Mesenchymal stem cell (in vitro differentiated cells and primary cell): ENCODE results near the gene PCMTD2.

Experiments
- DNase-seq: peaks from one replicate; pipeline ENCODE4 v3.0.0-alpha.2; 2013
- H2AFZ ChIP-seq: one replicate; pipeline ENCODE4 v1.6.1; 2013; ENCODE audit warnings: low read depth, mild to moderate bottlenecking, control low read depth, inconsistent platforms, low read length, moderate library complexity
- H2AK5ac ChIP-seq: 2 replicates; pipeline ENCODE4 v1.6.1; 2013; ENCODE audit warnings: low read length, moderate library complexity, mild to moderate bottlenecking, inconsistent platforms; ENCODE audit not compliant: severe bottlenecking
- H2BK120ac ChIP-seq: one replicate; pipeline ENCODE4 v1.6.1; 2013; ENCODE audit warnings: low read depth, mild to moderate bottlenecking, inconsistent platforms, low read length, moderate library complexity
- H2BK12ac ChIP-seq, 2 experiments: one replicate each; pipeline ENCODE4 v1.6.1; 2013; ENCODE audit warnings: inconsistent platforms in 2 of 2, low read length in 2 of 2, mild to moderate bottlenecking in 2 of 2, moderate library complexity in 2 of 2, control low read depth in 1 of 2
- H2BK15ac ChIP-seq: one replicate; pipeline ENCODE4 v1.6.1; 2013; ENCODE audit warnings: mild to moderate bottlenecking, low read depth, inconsistent platforms; ENCODE audit not compliant: poor library complexity, severe bottlenecking
- H2BK5ac ChIP-seq: 2 replicates; pipeline ENCODE4 v1.6.1; 2013; ENCODE audit warnings: low read depth, mild to moderate bottlenecking, low read length, control low read depth, inconsistent platforms; ENCODE audit not compliant: poor library complexity, severe bottlenecking
- H3K14ac ChIP-seq, 2 experiments: one replicate each; pipeline ENCODE4 v1.6.1; 2013; ENCODE audit warnings: inconsistent platforms in 2 of 2, low read length in 2 of 2, control low read depth in 1 of 2, mild to moderate bottlenecking in 1 of 2, moderate library complexity in 1 of 2
- H3K18ac ChIP-seq, 2 experiments: one replicate each; pipeline ENCODE4 v1.6.1; 2013; ENCODE audit warnings: inconsistent platforms in 2 of 2, low read length in 2 of 2, control low read depth in 1 of 2, low read depth in 1 of 2, mild to moderate bottlenecking in 1 of 2
- H3K23ac ChIP-seq, 2 experiments: one replicate each; pipeline ENCODE4 v1.6.1; 2013; ENCODE audit warnings: inconsistent platforms in 2 of 2, low read length in 2 of 2, mild to moderate bottlenecking in 2 of 2, moderate library complexity in 2 of 2, control low read depth in 1 of 2
- H3K27ac ChIP-seq: 2 replicates; pipeline ENCODE4 v1.5.1; 2013; ENCODE audit warnings: mild to moderate bottlenecking, moderate library complexity, low read length, control low read depth, inconsistent platforms; ENCODE audit not compliant: poor library complexity, severe bottlenecking
- H3K27me3 ChIP-seq, 2 experiments: 2 replicates each; pipeline versions ENCODE4 v1.6.1 to v1.7.0; 2013; ENCODE audit warnings: low read length in 2 of 2, mild to moderate bottlenecking in 2 of 2, moderate library complexity in 2 of 2, control low read depth in 1 of 2, inconsistent platforms in 1 of 2; ENCODE audit not compliant: control insufficient read depth in 1 of 2, insufficient read depth in 1 of 2
- H3K36me3 ChIP-seq, 2 experiments: 2 replicates each; pipeline versions ENCODE4 v1.6.1 to v1.7.0; 2013; ENCODE audit warnings: low read length in 2 of 2, control low read depth in 1 of 2, inconsistent platforms in 1 of 2, low read depth in 1 of 2, mild to moderate bottlenecking in 1 of 2; ENCODE audit not compliant: insufficient read depth in 2 of 2, control insufficient read depth in 1 of 2
- H3K4ac ChIP-seq, 2 experiments: one replicate each; pipeline ENCODE4 v1.6.1; 2013; ENCODE audit warnings: inconsistent platforms in 2 of 2, low read length in 2 of 2, mild to moderate bottlenecking in 2 of 2, moderate library complexity in 2 of 2, control low read depth in 1 of 2, low read depth in 1 of 2
- H3K4me1 ChIP-seq: 2 replicates; pipeline ENCODE4 v1.6.1; 2013; ENCODE audit warnings: low read depth, low read length, control low read depth; ENCODE audit not compliant: control insufficient read depth, insufficient read depth
- H3K4me2 ChIP-seq: 2 replicates; pipeline ENCODE4 v1.6.1; 2013; ENCODE audit warnings: low read length, mild to moderate bottlenecking, inconsistent platforms; ENCODE audit not compliant: poor library complexity, severe bottlenecking
- H3K4me3 ChIP-seq, 2 experiments: 2 replicates each; pipeline versions ENCODE4 v1.5.1 to v1.7.0; 2013; ENCODE audit warnings: low read length in 2 of 2, mild to moderate bottlenecking in 2 of 2, control low read depth in 1 of 2, low read depth in 1 of 2; ENCODE audit not compliant: insufficient read depth in 1 of 2
- H3K79me1 ChIP-seq: replicated peaks from 2 replicates; pipeline ENCODE4 v1.6.1; 2013; ENCODE audit warnings: mild to moderate bottlenecking, control low read depth, low read length, inconsistent platforms; ENCODE audit not compliant: poor library complexity, severe bottlenecking
- H3K9ac ChIP-seq: 2 replicates; pipeline ENCODE4 v1.7.0; 2013; ENCODE audit warnings: mild to moderate bottlenecking, low read length, moderate library complexity
- H3K9me3 ChIP-seq: 2 replicates; pipeline ENCODE4 v1.7.0; 2013; ENCODE audit warnings: mild to moderate bottlenecking, low read length; ENCODE audit not compliant: control insufficient read depth
- H4K8ac ChIP-seq: one replicate; pipeline ENCODE4 v1.6.1; 2013; ENCODE audit warnings: inconsistent platforms, mild to moderate bottlenecking, low read length, moderate library complexity
- H4K91ac ChIP-seq: one replicate; pipeline ENCODE4 v1.6.1; 2013; ENCODE audit warnings: mild to moderate bottlenecking, low read length, inconsistent platforms
- WGBS: methylation state at CpG from one replicate; pipeline ENCODE4 v1.1.7; 2013; ENCODE audit warnings: mixed read lengths; 5-methylcytosine and 5-hydroxymethylcytosine counted together

The PCMTD2 gene

GRCh38 chr20:64224351-64225170 is 31.0 kb upstream of the PCMTD2 start:
- H4K91ac ChIP-seq = peak overlapping the region; percentile 91
- H3K14ac ChIP-seq = peak overlapping the region in 1 of 2 experiments; percentile 22
- DNase-seq = peak; percentile 95
- H3K79me1 ChIP-seq = no peaks in the 10 kb centered on the region
- H3K27ac ChIP-seq = peak overlapping the region; percentile 94
- WGBS = 65% methylated on average over 10 of the region's 10 CpGs
- H3K23ac ChIP-seq = no peak overlapping the region
- no peak overlapping the region for H3K4me2 ChIP-seq
- H2BK12ac ChIP-seq = peak overlapping the region; percentile 90
- no peaks in the 10 kb centered on the region for H3K36me3 ChIP-seq
- H2BK15ac ChIP-seq = peak overlapping the region; percentile 84
- peaks cover 43% of the 10 kb centered on the region for H3K4me1 ChIP-seq
- H4K8ac ChIP-seq = peak overlapping the region; percentile 86
- no peaks in the 10 kb centered on the region for H3K9me3 ChIP-seq
- peak overlapping the region; percentile 93 for H2BK5ac ChIP-seq
- peak overlapping the region; percentile 30 for H3K9ac ChIP-seq
- peak overlapping the region; percentile 38 to 73 for H3K18ac ChIP-seq
- no peak overlapping the region for H2AFZ ChIP-seq
- H2BK120ac ChIP-seq = peak overlapping the region; percentile 77
- H3K4ac ChIP-seq = peak overlapping the region in 1 of 2 experiments; percentile 10
- H3K4me3 ChIP-seq = peak overlapping the region in 1 of 2 experiments; percentile 28
- peaks cover 12 to 55% of the 10 kb centered on the region in 2 experiments for H3K27me3 ChIP-seq
- H2AK5ac ChIP-seq = peak overlapping the region; percentile 90

- Histone ChIP-seq H2AFZ (no peak overlapping the region), H3K9me3 (no peaks in the 10 kb centered on the region), H4K91ac (peak overlapping the region; percentile 91), H3K27me3 (peaks cover 6 to 53% of the 10 kb centered on the region in 2 experiments), H3K79me1 (no peaks in the 10 kb centered on the region), H2BK15ac (no peak overlapping the region), H2BK5ac (peak overlapping the region; percentile 70), H3K36me3 (no peaks in the 10 kb centered on the region), H3K14ac (peak overlapping the region in 1 of 2 experiments; percentile 22), H3K4me1 (peaks cover 43% of the 10 kb centered on the region), H3K4me3 (no peak overlapping the region), H4K8ac (peak overlapping the region; percentile 76), H3K23ac (no peak overlapping the region), H3K9ac (no peak overlapping the region), H2BK12ac (peak overlapping the region; percentile 7 to 90), H3K18ac (peak overlapping the region; percentile 1 to 30), H3K4ac (peak overlapping the region in 1 of 2 experiments; percentile 42), H3K27ac (peak overlapping the region; percentile 92), H3K4me2 (no peak overlapping the region), H2BK120ac (peak overlapping the region; percentile 39), H2AK5ac (peak overlapping the region; percentile 90)
- DNase-seq = no peak
- WGBS = 93% methylated on average over 14 of the region's 14 CpGs
These were observed 30.4 kb upstream of the PCMTD2 start for GRCh38 chr20:64225171-64225595.

GRCh38 chr20:64225828-64226598 is 29.5 kb upstream of the PCMTD2 start:
- Histone ChIP-seq H3K18ac (no peak overlapping the region), H3K27ac (no peak overlapping the region), H3K9me3 (no peaks in the 10 kb centered on the region), H3K4me1 (peaks cover 42% of the 10 kb centered on the region), H3K4ac (no peak overlapping the region), H4K91ac (no peak overlapping the region), H2AK5ac (peak overlapping the region; percentile 90), H2BK15ac (peak overlapping the region; percentile 62), H3K14ac (no peak overlapping the region), H4K8ac (no peak overlapping the region), H2BK12ac (peak overlapping the region; percentile 7 to 90), H3K36me3 (no peaks in the 10 kb centered on the region), H3K79me1 (no peaks in the 10 kb centered on the region), H2AFZ (no peak overlapping the region), H3K9ac (no peak overlapping the region), H3K4me2 (no peak overlapping the region), H2BK120ac (no peak overlapping the region), H2BK5ac (no peak overlapping the region), H3K4me3 (no peak overlapping the region), H3K27me3 (peaks cover 4 to 53% of the 10 kb centered on the region in 2 experiments), H3K23ac (no peak overlapping the region)
- no peak for DNase-seq
- WGBS = 91% methylated on average over 13 of the region's 14 CpGs
